Measurements from ENCODE around the gene TRHDE. TPM values are rescaled to one million over a fixed set of nuclear protein-coding genes. Genes with fewer than 3 reads are reported as not detected.

The TRHDE gene
- total and polyA plus RNA-seq, 9 of the 15 experiments (the other 6 are each of a cell fraction or from before 2014, with no cell fraction given), result 0.03 to 0.29 (median 0.09) TPM

DNA sequence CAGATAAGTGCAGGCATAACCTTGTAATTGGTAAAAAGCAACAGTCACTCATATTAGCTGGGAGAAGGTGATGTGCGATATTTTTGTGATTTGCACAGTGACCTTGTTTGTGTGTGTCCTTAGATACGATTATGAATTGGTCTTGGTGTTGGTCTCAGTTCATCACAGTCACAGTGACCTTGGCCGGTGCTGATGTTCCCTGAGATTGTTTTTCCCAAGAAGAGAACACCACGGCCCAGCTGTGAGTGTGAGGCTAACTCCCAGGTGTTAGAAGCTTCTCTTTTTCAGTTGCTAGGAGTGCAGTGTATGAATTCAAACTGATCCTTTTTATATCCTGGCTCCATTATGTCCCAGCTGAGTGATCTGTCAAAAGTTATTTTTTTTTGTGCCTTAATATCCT, 46.2 kb downstream of the TRHDE start:
- TF ChIP-seq POLR2H (tag; IDR thresholded peaks at IDR 0.05; ENCODE audit: low read depth), result no peak
- TF ChIP-seq, protein P1, sequence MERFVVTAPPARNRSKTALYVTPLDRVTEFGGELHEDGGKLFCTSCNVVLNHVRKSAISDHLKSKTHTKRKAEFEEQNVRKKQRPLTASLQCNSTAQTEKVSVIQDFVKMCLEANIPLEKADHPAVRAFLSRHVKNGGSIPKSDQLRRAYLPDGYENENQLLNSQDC (CRISPR knock-in tag; IDR thresholded peaks at IDR 0.05), result no peak
- no peak for TF ChIP-seq ARNT (IDR thresholded peaks at IDR 0.05)
- H3K79me2 ChIP-seq (ENCODE audit: control insufficient read depth, insufficient read depth, low read length), result no peaks in the 10 kb centered on the region
- ATAC-seq, result no peak
- no peaks in the 10 kb centered on the region for H3K27me3 ChIP-seq (ENCODE audit: control insufficient read depth in 2 of 2, insufficient read depth in 2 of 2, low read length in 2 of 2)
- no peak for DNase-seq (ENCODE audit: extremely low read depth in 1 of 4, low spot score in 3 of 4)
- H3K9me1 ChIP-seq (ENCODE audit: control insufficient read depth, insufficient read depth, low read length), result no peaks in the 10 kb centered on the region
- no peaks in the 10 kb centered on the region for H3K9me3 ChIP-seq (replicated peaks; ENCODE audit: control insufficient read depth, insufficient read depth, low read depth, low read length)
- ChIA-PET POLR2A (no interaction called here), CTCF (ENCODE audit: low intra/inter-chr PET ratio) (interaction anchor here (0.6 kb wide), 1 partner anchor 564 kb away, joined by 4 read pairs; the partner anchor contains the start of gene RAB21)
- in situ Hi-C loops (cut with MboI) (no loop called here), intact Hi-C loops (cut with micrococcal nuclease) (no loop called here)
- no peak for FAIRE-seq
- BruUV-seq (replicated peaks), result no TSS peak
- no peak overlapping the region for H3K27ac ChIP-seq (ENCODE audit: extremely low read depth, low read depth, low read length)
- H2AFZ ChIP-seq (ENCODE audit: low read depth, low read length), result no peak overlapping the region
- H3K4me1 ChIP-seq (replicated peaks in 1 of 2; ENCODE audit: control insufficient read depth in 2 of 2, insufficient read depth in 2 of 2, low read length in 2 of 2), result no peaks in the 10 kb centered on the region
- H3K36me3 ChIP-seq (ENCODE audit: control insufficient read depth, insufficient read depth, low read length), result no peaks in the 10 kb centered on the region
- no peak overlapping the region for H3K4me3 ChIP-seq
- H3K4me2 ChIP-seq (ENCODE audit: insufficient read depth, low read length), result no peak overlapping the region
- WGBS (ENCODE audit: insufficient coverage, low coverage, missing lambda C conversion rate), result 0% methylated on average over 4 of the region's 4 CpGs
- H3K9ac ChIP-seq (ENCODE audit: insufficient read depth in 1 of 2, low read depth in 2 of 2, low read length in 2 of 2), result no peak overlapping the region
- H4K20me1 ChIP-seq (replicated peaks; ENCODE audit: control insufficient read depth, insufficient read depth, low read length), result no peaks in the 10 kb centered on the region

DNA sequence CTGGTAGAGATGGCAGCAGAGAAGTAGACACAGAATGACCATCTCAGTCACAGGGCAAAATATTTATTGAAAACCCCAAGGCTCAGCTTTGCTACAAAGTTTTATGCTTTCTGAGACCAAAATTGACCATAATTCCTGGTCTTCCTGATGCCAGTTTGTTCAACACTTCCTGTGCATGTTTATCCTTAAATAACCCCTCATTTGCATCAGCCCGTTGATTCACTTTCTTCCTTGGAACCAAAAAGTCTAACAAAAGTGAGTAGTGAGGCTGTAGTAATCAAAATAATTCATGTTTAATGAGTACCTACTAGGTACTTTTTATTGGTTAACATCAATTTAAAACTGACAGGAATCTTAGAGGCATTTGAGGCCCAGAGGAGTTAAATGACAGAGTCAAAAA, 51.7 kb downstream of the TRHDE start:
- FAIRE-seq, result no peak
- POLR2A ChIA-PET, result no interaction called here
- H3K4me1 ChIP-seq (replicated peaks in 1 of 2; ENCODE audit: control insufficient read depth in 2 of 2, insufficient read depth in 2 of 2, low read length in 2 of 2), result no peaks in the 10 kb centered on the region
- no peak for ATAC-seq
- H3K9me1 ChIP-seq (ENCODE audit: control insufficient read depth, insufficient read depth, low read length), result no peaks in the 10 kb centered on the region
- intact Hi-C loops (cut with micrococcal nuclease) (no loop called here), in situ Hi-C loops (cut with MboI) (no loop called here)
- no peaks in the 10 kb centered on the region for H3K27me3 ChIP-seq (ENCODE audit: control insufficient read depth in 2 of 2, insufficient read depth in 2 of 2, low read length in 2 of 2)
- WGBS (ENCODE audit: insufficient coverage, low coverage, missing lambda C conversion rate), result 0% methylated on average over 1 of the region's 1 CpG
- no peak overlapping the region for H3K9ac ChIP-seq (ENCODE audit: insufficient read depth in 1 of 2, low read depth in 2 of 2, low read length in 2 of 2)
- no peak for DNase-seq (ENCODE audit: extremely low read depth in 1 of 4, low spot score in 3 of 4)
- H3K36me3 ChIP-seq (ENCODE audit: control insufficient read depth, insufficient read depth, low read length), result no peaks in the 10 kb centered on the region
- BruUV-seq (replicated peaks), result no TSS peak
- H3K4me2 ChIP-seq (ENCODE audit: insufficient read depth, low read length), result no peak overlapping the region
- no peaks in the 10 kb centered on the region for H3K79me2 ChIP-seq (ENCODE audit: control insufficient read depth, insufficient read depth, low read length)
- H3K27ac ChIP-seq (ENCODE audit: extremely low read depth, low read depth, low read length), result no peak overlapping the region
- no peak overlapping the region for H3K4me3 ChIP-seq
- H4K20me1 ChIP-seq (replicated peaks; ENCODE audit: control insufficient read depth, insufficient read depth, low read length), result no peaks in the 10 kb centered on the region
- no peak overlapping the region for H2AFZ ChIP-seq (ENCODE audit: low read depth, low read length)
- CTCF ChIA-PET (ENCODE audit: low intra/inter-chr PET ratio), result no interaction called here
- H3K9me3 ChIP-seq (replicated peaks; ENCODE audit: control insufficient read depth, insufficient read depth, low read depth, low read length), result no peaks in the 10 kb centered on the region
- TF ChIP-seq PHB (CRISPR knock-in tag; IDR thresholded peaks at IDR 0.05), result no peak
- TF ChIP-seq, protein P2, sequence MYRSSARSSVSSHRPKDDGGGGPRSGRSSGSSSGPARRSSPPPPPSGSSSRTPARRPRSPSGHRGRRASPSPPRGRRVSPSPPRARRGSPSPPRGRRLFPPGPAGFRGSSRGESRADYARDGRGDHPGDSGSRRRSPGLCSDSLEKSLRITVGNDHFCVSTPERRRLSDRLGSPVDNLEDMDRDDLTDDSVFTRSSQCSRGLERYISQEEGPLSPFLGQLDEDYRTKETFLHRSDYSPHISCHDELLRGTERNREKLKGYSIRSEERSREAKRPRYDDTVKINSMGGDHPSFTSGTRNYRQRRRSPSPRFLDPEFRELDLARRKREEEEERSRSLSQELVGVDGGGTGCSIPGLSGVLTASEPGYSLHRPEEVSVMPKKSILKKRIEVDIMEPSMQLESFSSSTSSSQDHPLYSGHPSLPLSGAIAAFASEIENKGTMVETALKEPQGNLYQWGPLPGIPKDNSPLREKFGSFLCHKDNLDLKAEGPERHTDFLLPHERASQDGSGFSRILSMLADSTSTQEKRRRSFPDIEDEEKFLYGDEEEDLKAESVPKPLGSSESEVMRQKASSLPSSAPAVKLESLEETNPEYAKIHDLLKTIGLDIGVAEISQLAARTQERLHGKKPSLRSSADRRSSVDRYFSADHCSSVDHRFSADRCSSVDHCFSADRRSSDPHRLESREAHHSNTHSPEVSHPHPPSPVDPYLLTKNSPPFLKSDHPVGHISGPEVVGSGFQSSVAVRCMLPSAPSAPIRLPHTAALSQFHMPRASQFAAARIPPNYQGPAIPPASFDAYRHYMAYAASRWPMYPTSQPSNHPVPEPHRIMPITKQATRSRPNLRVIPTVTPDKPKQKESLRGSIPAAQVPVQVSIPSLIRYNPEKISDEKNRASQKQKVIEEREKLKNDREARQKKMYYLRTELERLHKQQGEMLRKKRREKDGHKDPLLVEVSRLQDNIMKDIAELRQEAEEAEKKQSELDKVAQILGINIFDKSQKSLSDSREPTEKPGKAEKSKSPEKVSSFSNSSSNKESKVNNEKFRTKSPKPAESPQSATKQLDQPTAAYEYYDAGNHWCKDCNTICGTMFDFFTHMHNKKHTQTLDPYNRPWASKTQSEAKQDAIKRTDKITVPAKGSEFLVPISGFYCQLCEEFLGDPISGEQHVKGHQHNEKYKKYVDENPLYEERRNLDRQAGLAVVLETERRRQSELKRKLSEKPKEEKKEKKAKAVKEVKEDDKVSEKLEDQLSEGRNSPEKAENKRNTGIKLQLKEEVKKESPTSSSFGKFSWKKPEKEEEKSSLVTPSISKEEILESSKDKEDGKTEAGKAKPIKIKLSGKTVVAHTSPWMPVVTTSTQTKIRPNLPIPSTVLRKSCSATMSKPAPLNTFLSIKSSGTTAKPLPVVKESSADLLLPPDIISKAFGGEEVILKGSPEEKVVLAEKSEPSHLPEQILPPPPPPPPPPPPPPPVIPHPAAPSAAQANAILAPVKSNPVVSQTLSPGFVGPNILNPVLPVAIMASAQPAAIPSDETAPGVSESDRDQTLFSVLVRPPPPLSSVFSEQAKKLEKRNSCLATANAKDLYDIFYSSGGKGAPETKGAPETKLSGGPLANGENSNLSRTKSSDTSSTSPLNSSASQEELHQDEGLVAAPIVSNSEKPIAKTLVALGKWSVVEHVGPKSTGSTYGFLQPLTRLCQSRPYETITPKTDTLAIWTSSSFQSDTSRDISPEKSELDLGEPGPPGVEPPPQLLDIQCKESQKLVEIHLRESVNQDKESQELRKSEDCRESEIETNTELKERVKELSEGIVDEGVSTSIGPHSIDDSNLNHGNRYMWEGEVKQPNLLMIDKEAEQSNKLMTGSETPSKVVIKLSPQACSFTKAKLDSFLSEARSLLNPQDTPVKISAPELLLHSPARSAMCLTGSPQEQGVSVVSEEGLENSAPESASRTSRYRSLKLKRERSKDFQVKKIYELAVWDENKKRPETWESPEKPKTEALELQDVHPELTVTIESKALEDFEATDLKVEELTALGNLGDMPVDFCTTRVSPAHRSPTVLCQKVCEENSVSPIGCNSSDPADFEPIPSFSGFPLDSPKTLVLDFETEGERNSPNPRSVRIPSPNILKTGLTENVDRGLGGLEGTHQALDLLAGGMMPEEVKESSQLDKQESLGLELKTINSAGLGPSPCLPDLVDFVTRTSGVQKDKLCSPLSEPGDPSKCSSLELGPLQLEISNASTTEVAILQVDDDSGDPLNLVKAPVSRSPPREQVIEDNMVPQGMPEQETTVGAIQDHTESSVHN (IDR thresholded peaks at IDR 0.05; ENCODE audit: borderline replicate concordance in 1 of 2, low read depth in 1 of 2), result no peak
